Measurements from ENCODE around the gene GPC5.
"Not testable (repeated sequence)": the region's sequence is repeated elsewhere in the genome, so short reads cannot be mapped to it uniquely, and the experiment has no call there.

The GPC5 gene

GRCh38 chr13:91660076-91660415, 261.6 kb downstream of the GPC5 start:
- DNase-seq: no peak

- DNase-seq: no peak
Measured at GRCh38 chr13:91661692-91662490, 263.5 kb downstream of the GPC5 start.

DNA sequence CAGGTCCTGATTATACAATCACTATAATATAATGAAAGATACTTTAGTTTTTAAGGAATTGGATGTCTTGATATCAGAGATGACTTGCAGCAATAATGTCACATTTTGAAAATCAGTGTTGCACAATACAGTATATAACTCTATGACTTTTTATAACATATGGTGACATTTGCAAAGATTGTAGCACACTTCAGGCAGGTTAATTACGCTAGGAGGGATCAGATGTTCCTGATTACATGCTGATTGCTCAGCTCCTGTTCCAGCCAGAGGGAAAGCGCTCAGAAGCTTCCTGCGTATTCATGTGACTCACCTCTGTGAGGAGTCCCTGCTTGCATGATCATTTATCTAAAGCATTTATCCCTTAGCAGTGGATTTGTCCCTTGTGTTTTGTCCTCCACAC, 265.6 kb downstream of the GPC5 start:
- DNase-seq: no peak

DNA sequence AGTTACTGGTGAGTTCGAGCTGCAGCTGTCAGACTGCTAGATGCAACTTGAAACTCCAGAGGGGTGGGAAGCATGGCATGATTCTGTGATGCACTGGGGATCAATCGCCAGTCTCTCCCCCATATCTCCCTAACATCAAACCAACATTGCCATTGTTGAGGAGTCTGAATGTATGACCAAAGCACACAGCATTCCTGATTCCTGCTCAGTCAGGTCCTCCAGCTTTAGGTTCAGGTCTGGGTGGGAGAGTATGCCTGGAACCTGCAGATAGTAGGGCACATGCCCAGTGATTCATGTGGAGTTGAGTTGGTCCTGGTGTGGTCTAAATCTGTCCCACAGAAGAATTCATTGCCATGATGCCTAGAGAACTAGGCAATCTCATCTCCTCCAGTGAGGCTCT, 269.1 kb downstream of the GPC5 start:
- no peak for DNase-seq

DNA sequence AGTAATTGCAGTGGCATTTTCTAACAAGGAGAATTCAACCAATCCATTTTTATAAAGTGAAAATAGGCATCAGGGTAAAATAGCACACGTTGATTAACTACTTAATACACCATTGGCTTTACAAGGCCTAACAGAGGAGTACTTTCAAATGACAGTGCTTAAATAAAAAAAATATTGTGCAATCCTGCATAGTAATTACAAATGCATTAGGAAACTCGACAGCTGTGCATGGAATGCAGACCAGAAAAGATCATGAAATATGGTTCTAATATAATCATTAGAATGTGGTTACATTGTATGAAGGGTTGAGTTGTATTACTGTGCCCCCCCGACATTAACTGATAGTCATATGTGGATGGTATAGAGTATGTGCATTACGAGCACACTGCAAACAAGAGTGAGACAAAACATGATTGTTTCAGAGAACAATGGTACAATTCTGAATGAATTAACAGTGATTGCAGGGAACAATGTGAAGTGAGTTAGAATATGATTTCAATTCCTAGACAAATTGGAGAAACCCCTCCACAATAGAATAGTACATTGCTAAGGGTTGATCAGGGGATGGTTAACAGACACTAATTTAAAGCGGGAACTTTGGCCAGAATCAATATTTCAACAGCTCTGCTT, 270.6 kb downstream of the GPC5 start:
- DNase-seq: no peak

GRCh38 chr13:91674347-91674746, 275.9 kb downstream of the GPC5 start:
- not testable (repeated sequence) for DNase-seq

DNA sequence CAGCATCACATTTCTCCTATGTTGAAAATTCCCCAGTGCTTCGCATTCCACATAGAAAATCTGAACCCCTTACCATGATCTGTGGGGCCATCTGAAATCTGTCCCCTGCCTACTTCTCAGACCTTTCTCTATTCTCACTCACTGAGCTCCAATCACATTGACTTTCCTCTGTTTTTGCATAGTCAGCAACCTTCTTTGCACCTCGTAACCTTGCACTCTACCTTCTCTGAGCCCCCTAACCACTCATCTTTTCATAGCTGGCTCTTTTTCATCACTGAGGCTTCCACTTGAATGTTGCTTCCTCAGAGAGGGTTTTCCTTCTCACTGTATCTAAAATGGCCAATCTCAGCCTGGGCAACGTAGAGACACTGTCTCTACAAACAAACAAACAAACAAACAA, 286.3 kb downstream of the GPC5 start:
- no peak for DNase-seq

DNA sequence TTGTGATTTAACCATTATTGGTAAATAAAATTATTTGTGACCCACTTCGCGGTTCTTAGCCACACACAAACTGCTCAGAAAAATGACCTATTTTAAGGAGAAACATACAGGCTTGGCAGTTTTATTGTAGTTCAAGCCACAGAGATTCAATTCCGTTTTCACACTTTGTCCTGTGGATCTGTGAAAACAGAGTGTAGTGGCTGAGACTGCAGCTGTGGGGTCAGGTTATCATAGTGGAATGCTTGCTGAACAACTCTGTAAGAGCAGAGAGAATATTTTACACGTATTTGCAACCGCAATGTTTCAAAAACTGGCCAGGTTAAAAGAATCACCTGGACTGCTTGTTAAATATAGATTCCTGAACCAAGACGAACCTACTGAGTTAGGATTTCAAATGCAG, 292.5 kb downstream of the GPC5 start:
- DNase-seq: no peak

DNA sequence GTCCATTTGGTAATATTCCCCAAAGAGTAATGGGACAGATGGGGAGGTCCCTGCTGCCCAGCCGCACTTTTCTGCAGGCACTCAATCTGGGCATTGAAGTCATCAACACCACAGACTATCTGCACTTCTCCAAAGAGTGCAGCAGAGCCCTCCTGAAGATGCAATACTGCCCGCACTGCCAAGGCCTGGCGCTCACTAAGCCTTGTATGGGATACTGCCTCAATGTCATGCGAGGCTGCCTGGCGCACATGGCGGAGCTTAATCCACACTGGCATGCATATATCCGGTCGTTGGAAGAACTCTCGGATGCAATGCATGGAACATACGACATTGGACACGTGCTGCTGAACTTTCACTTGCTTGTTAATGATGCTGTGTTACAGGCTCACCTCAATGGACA, 295.0 kb downstream of the GPC5 start:
- DNase-seq: no peak

- no peak for DNase-seq
Measured at GRCh38 chr13:91698308-91698707, 299.9 kb downstream of the GPC5 start.

DNA sequence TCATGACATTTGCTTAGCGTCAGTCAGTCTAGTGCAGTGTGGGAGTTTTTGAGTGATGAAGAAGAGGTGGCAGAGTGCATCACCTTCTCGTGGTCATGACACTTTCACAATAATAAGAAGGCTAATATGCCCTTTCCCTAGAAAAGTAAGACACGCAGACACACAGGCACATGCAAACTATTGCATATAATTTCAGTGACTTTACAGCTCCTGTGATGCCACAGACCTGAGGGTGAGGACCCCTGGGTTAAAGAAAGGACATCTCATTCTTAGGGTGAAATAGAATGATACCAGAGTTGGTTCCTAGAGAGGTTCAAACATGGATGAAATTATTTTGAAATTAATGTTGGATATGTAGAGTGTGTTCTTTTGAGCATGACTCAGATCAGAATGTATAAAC, 300.3 kb downstream of the GPC5 start:
- DNase-seq: no peak

DNA sequence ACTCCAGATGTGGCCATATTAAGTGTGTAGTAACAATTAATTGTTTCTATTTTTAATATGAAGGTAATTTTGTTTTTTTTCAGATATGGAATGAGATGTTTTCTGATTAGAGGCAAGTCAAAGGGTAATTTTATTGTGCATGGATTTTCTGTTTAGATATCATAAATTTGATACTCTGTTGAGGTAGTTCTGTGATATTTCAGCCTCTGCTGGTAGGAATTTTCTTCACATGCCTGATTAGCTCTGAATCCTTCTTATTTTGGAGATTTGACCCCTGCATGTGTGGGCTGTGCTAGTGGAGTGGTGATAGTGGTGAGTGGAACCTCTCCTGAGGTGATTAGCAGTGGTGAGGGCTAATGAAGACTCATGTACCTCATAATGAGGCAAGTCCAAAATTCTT, 301.4 kb downstream of the GPC5 start:
- no peak for DNase-seq

- DNase-seq: no peak
Measured at GRCh38 chr13:91701975-91702374, 303.6 kb downstream of the GPC5 start.

DNA sequence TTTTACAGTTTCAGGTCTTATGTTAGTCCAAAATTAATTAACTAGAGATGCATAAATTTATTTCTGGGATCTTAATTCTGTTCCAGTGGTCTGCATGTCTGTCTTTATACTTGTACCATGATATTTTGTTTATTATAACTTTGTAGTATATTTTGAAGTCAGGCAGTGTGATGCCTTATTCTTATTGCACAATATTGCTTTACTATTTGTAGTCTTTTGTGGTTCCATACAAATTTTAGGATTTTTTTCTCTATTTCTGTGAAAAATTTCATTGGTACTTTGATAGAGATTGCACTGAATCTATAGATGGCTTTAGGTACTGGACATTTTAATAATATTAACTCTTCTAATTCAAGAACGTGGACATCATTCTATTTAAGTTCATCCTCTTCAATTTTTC, 304.0 kb downstream of the GPC5 start:
- no peak for DNase-seq

DNA sequence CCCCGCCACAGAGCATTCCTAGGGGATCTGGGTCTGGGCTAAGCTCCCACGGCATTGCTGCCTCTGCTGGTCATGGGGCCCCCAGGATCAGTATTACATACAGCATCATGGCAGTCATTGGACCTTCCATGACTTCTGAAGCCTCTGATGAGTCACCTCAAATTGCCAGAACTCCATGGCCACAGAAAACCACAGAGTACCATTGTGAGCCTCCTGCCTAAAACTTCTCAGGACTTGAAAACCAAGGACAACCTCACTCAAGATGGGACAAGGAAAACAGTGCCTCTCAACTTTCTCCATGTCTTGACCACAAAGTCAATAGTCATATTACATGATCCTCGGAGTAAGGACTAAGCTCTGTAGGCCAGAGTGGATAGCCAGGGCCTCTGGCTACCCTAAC, 306.0 kb downstream of the GPC5 start:
- DNase-seq: no peak

- no peak for DNase-seq
Measured at GRCh38 chr13:91708558-91708957, 310.1 kb downstream of the GPC5 start.

DNA sequence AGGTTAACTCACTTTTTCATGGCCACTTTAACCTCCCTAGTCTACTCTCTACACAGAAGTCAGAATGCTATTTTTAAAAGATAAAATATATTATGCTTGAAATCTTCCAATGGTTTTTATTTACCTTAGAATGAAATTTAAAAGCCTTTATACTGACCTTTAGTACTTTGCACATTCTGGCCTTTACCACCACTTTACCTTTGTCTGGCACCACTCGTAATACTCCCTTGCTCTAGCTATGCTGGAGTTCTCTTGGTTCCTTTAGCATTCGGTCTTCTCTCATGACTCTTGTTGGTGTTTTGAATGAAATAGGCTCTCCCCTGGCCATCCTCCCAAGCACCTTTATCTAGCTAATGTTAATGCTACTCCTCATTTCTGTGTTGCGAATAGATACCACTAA, 310.8 kb downstream of the GPC5 start:
- DNase-seq: no peak

GRCh38 chr13:91710733-91711132, 312.3 kb downstream of the GPC5 start:
- DNase-seq: no peak

DNA sequence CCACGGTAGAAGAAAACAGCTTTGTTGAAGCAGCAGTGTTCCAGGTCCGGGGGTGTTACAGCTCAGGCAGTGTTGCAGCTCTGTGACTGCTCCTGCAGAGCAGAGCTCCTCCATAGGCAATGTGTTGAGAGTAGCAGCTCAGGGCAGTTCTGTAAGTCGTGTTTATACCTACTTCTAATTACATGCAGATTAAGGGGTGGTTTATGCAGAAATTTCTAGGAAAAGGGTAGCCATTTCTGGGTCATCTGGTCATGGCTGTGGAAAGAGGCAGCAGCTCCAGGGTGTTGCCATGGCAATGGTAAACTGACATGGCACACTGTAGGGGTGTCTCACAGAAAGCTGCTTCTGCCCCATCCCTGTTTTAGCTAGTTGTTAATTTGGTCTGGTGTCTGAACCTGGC, 316.4 kb downstream of the GPC5 start:
- DNase-seq: no peak

- DNase-seq: no peak
Measured at GRCh38 chr13:91716436-91717065, 318.1 kb downstream of the GPC5 start.

- no peak for DNase-seq
Measured at GRCh38 chr13:91719033-91719432, 320.6 kb downstream of the GPC5 start.

GRCh38 chr13:91721413-91721812, 323.0 kb downstream of the GPC5 start:
- DNase-seq: no peak

DNA sequence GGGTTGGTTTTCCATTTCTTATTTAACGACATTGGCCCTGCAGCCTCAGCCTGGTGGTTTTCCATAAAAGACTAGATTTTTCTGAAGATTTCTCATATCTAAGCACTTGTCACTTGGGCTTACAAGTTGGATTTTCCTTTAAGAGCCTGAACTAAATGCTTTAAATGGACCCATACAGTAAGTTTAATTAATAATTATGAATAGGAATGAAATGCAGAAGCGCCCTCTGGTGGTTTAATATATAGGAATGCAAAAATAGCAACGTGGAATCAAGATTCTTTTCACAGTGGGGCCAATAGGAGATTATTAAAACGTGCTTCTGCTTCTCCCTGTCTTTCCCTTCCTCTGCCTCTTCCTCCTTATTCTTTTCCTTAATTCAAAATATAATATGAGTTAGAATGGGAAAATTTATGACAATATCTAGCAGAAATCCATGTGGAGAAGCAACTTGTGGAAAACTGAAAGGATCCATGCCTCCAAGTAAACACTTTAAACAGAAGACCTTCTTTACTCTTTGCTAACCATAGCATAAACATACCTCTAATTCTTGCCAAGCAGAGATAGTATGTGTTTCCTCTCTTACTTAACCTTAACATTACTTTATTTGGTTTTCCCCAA, 324.0 kb downstream of the GPC5 start:
- DNase-seq: no peak

GRCh38 chr13:91724591-91724990, 326.2 kb downstream of the GPC5 start:
- no peak for DNase-seq
